ENCODE data around the gene MMP1. TPM values are rescaled to one million over a fixed set of nuclear protein-coding genes. Genes with fewer than 3 reads are reported as not detected.

Gene MMP1
- total RNA-seq, 1 experiment from 2014 or later = not detected

GRCh38 chr11:102780491-102780918 is 17.5 kb downstream of the MMP1 start, which contains the start of gene MMP10:
MMP10 (minus strand) TSS chr11:102780628; CDS start chr11:102780591, 37 bp downstream.
- DNase-seq = peak; percentile 62
- Histone ChIP-seq H3K79me1 (ENCODE audit: insufficient read depth, low read depth, low read length, poor library complexity, severe bottlenecking) (no peaks in the 10 kb centered on the region), H3K14ac (ENCODE audit: insufficient read depth, low read length) (no peak within 1 kb of the TSS), H3K79me2 (ENCODE audit: insufficient read depth, low read length) (no peaks in the 10 kb centered on the region), H3K18ac (ENCODE audit: insufficient read length, low read depth, low read length) (no peak within 1 kb of the TSS), H4K5ac (ENCODE audit: insufficient read length, low read depth, low read length) (no peak within 1 kb of the TSS), H2BK120ac (ENCODE audit: low read depth, low read length, poor library complexity, severe bottlenecking) (no peak within 1 kb of the TSS), H3K9ac (ENCODE audit: extremely low read depth, insufficient read length, low read length) (no peak within 1 kb of the TSS), H4K91ac (ENCODE audit: insufficient read length, low read depth, low read length) (no peak within 1 kb of the TSS), H3K4me2 (ENCODE audit: insufficient read depth, insufficient read length, low read length) (no peak within 1 kb of the TSS), H2AFZ (ENCODE audit: low read length) (no peak within 1 kb of the TSS), H4K8ac (replicated peaks; ENCODE audit: insufficient read length, low read depth, low read length) (no peak within 1 kb of the TSS), H2AK5ac (ENCODE audit: insufficient read length, low read length) (no peak within 1 kb of the TSS), H3K27ac (ENCODE audit: insufficient read length, low read depth, low read length) (no peak within 1 kb of the TSS), H3K23me2 (ENCODE audit: insufficient read length, low read depth, low read length, poor library complexity, severe bottlenecking) (no peaks in the 10 kb centered on the region), H2BK15ac (ENCODE audit: low read depth, low read length) (no peak within 1 kb of the TSS), H3K27me3 (ENCODE audit: insufficient read depth, low read length) (no peaks in the 10 kb centered on the region), H2BK20ac (ENCODE audit: low read depth, low read length, poor library complexity, severe bottlenecking) (no peak within 1 kb of the TSS), H3K4me1 (ENCODE audit: insufficient read depth, low read length) (peaks cover 2% of the 10 kb centered on the region; the same call in 1 of the 2 replicates), H2BK5ac (ENCODE audit: insufficient read length, low read length) (no peak within 1 kb of the TSS), H3T11ph (ENCODE audit: low read length) (no peak within 1 kb of the TSS), H3K4ac (ENCODE audit: low read depth, low read length) (no peak within 1 kb of the TSS), H2BK12ac (ENCODE audit: insufficient read length, low read depth, low read length) (no peak within 1 kb of the TSS), H4K20me1 (ENCODE audit: control insufficient read depth, insufficient read depth, insufficient read length) (no peaks in the 10 kb centered on the region), H3K9me3 (ENCODE audit: control insufficient read depth, low read depth, low read length) (no peaks in the 10 kb centered on the region), H3K56ac (ENCODE audit: insufficient read length, low read depth, low read length) (no peak within 1 kb of the TSS), H3K23ac (ENCODE audit: insufficient read length, low read depth, low read length) (no peak within 1 kb of the TSS)
- Mint-ChIP-seq H3K4me3 (no peak within 1 kb of the TSS; a peak in 1 of 5 replicates), H3K4me1 (peaks cover 14 to 24% of the 10 kb centered on the region in 2 experiments), H3K36me3 (ENCODE audit: insufficient read depth in 1 of 3, low read depth in 3 of 3) (no peaks in the 10 kb centered on the region; a peak in 1 of 7 replicates), H3K27me3 (ENCODE audit: low read depth) (no peaks in the 10 kb centered on the region), H3K9me3 (no peaks in the 10 kb centered on the region), H3K27ac (peak within 1 kb of the TSS; percentile 84 to 89 (median 86); a peak in 6 of 7 replicates)
- TF ChIP-seq CTCF (conservative IDR thresholded peaks at IDR 0.05) = peak; percentile 62
- WGBS (ENCODE audit: extremely low coverage, insufficient read length, low lambda C conversion rate) = no CpG with 5 or more reads among the region's 2 CpGs
